GM18951 (cell line): ENCODE measurements around the gene PTPRJ.

ENCODE experiments used
- POLR2A ChIP-seq: IDR thresholded peaks from 4 replicates; pipeline ENCODE4 v1.6.1; 2011; ENCODE audit warnings: mild to moderate bottlenecking; ENCODE audit not compliant: insufficient read length, insufficient read depth; ENCODE audit errors: extremely low read depth
- in situ Hi-C: fragments of 300-500 bp; cut with MboI; formaldehyde crosslinking; loops from one replicate; pipeline ENCODE4 v1.12.0; 2022; ENCODE audit warnings: low sequenced_read_pairs, mixed read lengths, inconsistent platforms; ENCODE audit not compliant: unreplicated experiment

Gene PTPRJ

GRCh38 chr11:47955061-47955755 lies 25.2 kb upstream of the PTPRJ start:
- in situ Hi-C loops, result no loop called here
- no peak for TF ChIP-seq POLR2A

GRCh38 chr11:47960015-47960414 lies 20.3 kb upstream of the PTPRJ start:
- TF ChIP-seq POLR2A, result no peak
- in situ Hi-C loops, result no loop called here

- in situ Hi-C loops, result no loop called here
- no peak for TF ChIP-seq POLR2A
These were observed 19.0 kb upstream of the PTPRJ start for GRCh38 chr11:47961383-47961782.

- in situ Hi-C loops, result no loop called here
- TF ChIP-seq POLR2A, result no peak
These were observed 15.8 kb upstream of the PTPRJ start for GRCh38 chr11:47964546-47964945.

GRCh38 chr11:47967577-47968525 lies 12.5 kb upstream of the PTPRJ start:
- no peak for TF ChIP-seq POLR2A
- in situ Hi-C loops, result no loop called here

- TF ChIP-seq POLR2A, result no peak
- in situ Hi-C loops, result no loop called here
These were observed 11.0 kb upstream of the PTPRJ start for GRCh38 chr11:47969401-47969800.

GRCh38 chr11:47971501-47971900 lies 8.9 kb upstream of the PTPRJ start:
- in situ Hi-C loops, result no loop called here
- TF ChIP-seq POLR2A, result no peak

GRCh38 chr11:47973173-47973572 lies 7.2 kb upstream of the PTPRJ start:
- in situ Hi-C loops, result no loop called here
- no peak for TF ChIP-seq POLR2A

GRCh38 chr11:47976931-47977330 lies 3.4 kb upstream of the PTPRJ start:
- no peak for TF ChIP-seq POLR2A
- in situ Hi-C loops, result no loop called here

- TF ChIP-seq POLR2A, result no peak
- in situ Hi-C loops, result no loop called here
These were observed 2.7 kb upstream of the PTPRJ start for GRCh38 chr11:47977623-47978022.

- in situ Hi-C loops, result no loop called here
- no peak for TF ChIP-seq POLR2A
These were observed 826 bp upstream of the PTPRJ start for GRCh38 chr11:47979378-47980087.

- in situ Hi-C loops, result no loop called here
- TF ChIP-seq POLR2A, result no peak
These were observed 705 bp downstream of the PTPRJ start for GRCh38 chr11:47980907-47981621.
